Endothelial cell of umbilical vein (primary cell): Measurements from ENCODE around the gene KCNK16. TPM values are rescaled to one million over a fixed set of nuclear protein-coding genes. Genes with fewer than 3 reads are reported as not detected.

Experiments
- BruUV-seq: library from RNA; stranded (reverse); fragments of 400-500 nt; replicated peaks from 2 replicates; lab custom pipeline; 2021; lab: Mats Ljungman, UMichigan
- CTCF ChIA-PET: fragments of 300-600, 350-600 bp; sonication (Branson Sonifier 250); formaldehyde crosslinking; loops from one replicate; lab custom pipeline; 2021; ENCODE audit warnings: antibody characterized with exemption, inconsistent platforms; lab: Charles Lee
- POLR2A ChIA-PET: fragments of 300-600, 350-600 bp; sonication (Branson Sonifier 250); formaldehyde crosslinking; loops from one replicate; lab custom pipeline; 2021; ENCODE audit warnings: antibody characterized with exemption, inconsistent platforms; lab: Charles Lee
- DNase-seq: peaks from one replicate; pipeline ENCODE4 v3.0.0-alpha.2; 2011; ENCODE audit warnings: low read depth, low spot score
- FAIRE-seq: peaks from 2 replicates; lab custom pipeline; 2011; peaks lifted over from hg19 to GRCh38; lab: Jason Lieb, UNC
- H2AFZ ChIP-seq: 2 replicates; pipeline ENCODE4 v1.6.0; 2012; ENCODE audit warnings: low read depth, low read length, control low read depth, inconsistent platforms
- H3K27ac ChIP-seq: 2 replicates; pipeline ENCODE4 v1.5.1; 2011; ENCODE audit warnings: low read depth, mild to moderate bottlenecking, control low read depth, low read length, moderate library complexity; ENCODE audit not compliant: insufficient read depth
- H3K27me3 ChIP-seq, 2 experiments: 2 replicates each; pipeline versions ENCODE4 v1.6.0 to v1.6.1; 2011; ENCODE audit warnings: low read length in 2 of 2, mixed read lengths in 1 of 2; ENCODE audit not compliant: control insufficient read depth in 2 of 2, insufficient read depth in 2 of 2
- H3K36me3 ChIP-seq, 2 experiments: 2 replicates in 1 of 2; 3 replicates in 1 of 2; pipeline ENCODE4 v1.5.1; 2011; ENCODE audit warnings: low read length in 2 of 2, mild to moderate bottlenecking in 1 of 2, moderate library complexity in 1 of 2; ENCODE audit not compliant: control insufficient read depth in 2 of 2, insufficient read depth in 2 of 2; ENCODE audit errors: extremely low read depth in 1 of 2
- H3K4me1 ChIP-seq: 3 replicates; pipeline ENCODE4 v1.5.1; 2011; ENCODE audit warnings: mild to moderate bottlenecking, low read length; ENCODE audit not compliant: control insufficient read depth, insufficient read depth; ENCODE audit errors: extremely low read depth
- H3K4me2 ChIP-seq: 2 replicates; pipeline ENCODE4 v1.6.1; 2011; ENCODE audit warnings: low read length, control low read depth, mixed read lengths; ENCODE audit not compliant: insufficient read depth
- H3K4me3 ChIP-seq, 3 experiments: fragments of 200-600 bp in 1 of 3; sonication (generic), shearing (Covaris generic) in 1 of 3; replicated peaks in 1 of 3; 2 replicates each; pipeline ENCODE4 v1.5.1; 2011 to 2016; ENCODE audit warnings: control low read depth in 3 of 3, low read length in 3 of 3, mild to moderate bottlenecking in 2 of 3, inconsistent platforms in 1 of 3, low read depth in 1 of 3, moderate library complexity in 1 of 3; ENCODE audit not compliant: insufficient read depth in 1 of 3
- H3K79me2 ChIP-seq: 2 replicates; pipeline ENCODE4 v1.6.0; 2012; ENCODE audit warnings: low read length, inconsistent platforms; ENCODE audit not compliant: control insufficient read depth, insufficient read depth
- H3K9ac ChIP-seq: replicated peaks from 2 replicates; pipeline ENCODE3; 2011; ENCODE audit warnings: low read length, control low read depth; ENCODE audit not compliant: insufficient read depth; ENCODE audit errors: extremely low read depth
- H3K9me1 ChIP-seq: replicated peaks from 3 replicates; pipeline ENCODE4 v1.6.0; 2011; ENCODE audit warnings: mild to moderate bottlenecking, low read length; ENCODE audit not compliant: control insufficient read depth, insufficient read depth; ENCODE audit errors: extremely low read depth
- H3K9me3 ChIP-seq: replicated peaks from 2 replicates; pipeline ENCODE4 v1.5.1; 2012; ENCODE audit warnings: low read length, inconsistent platforms; ENCODE audit not compliant: control insufficient read depth, insufficient read depth
- H4K20me1 ChIP-seq: replicated peaks from 2 replicates; pipeline ENCODE3; 2011; ENCODE audit warnings: mild to moderate bottlenecking, low read length; ENCODE audit not compliant: control insufficient read depth, insufficient read depth; ENCODE audit errors: extremely low read depth
- EZH2 ChIP-seq: IDR thresholded peaks from 2 replicates; pipeline ENCODE4 v1.6.1; 2012; ENCODE audit warnings: borderline replicate concordance, low read depth, mild to moderate bottlenecking, moderate library complexity, low read length, inconsistent platforms; ENCODE audit not compliant: severe bottlenecking
- FOS ChIP-seq: IDR thresholded peaks from 2 replicates; pipeline ENCODE4 v1.6.1; 2011; ENCODE audit warnings: mild to moderate bottlenecking, low read length, moderate library complexity, borderline replicate concordance; ENCODE audit not compliant: insufficient read depth
- JUN ChIP-seq: IDR thresholded peaks from 2 replicates; pipeline ENCODE4 v1.6.1; 2011; ENCODE audit warnings: borderline replicate concordance, low read depth; ENCODE audit not compliant: insufficient read length, insufficient read depth
- MAX ChIP-seq: IDR thresholded peaks from 2 replicates; pipeline ENCODE4 v1.6.1; 2011; ENCODE audit not compliant: insufficient read depth, insufficient read length
- POLR2A ChIP-seq: IDR thresholded peaks from 2 replicates; pipeline ENCODE4 v1.6.1; 2012; ENCODE audit warnings: low read depth, mild to moderate bottlenecking, control low read depth, low read length
- POLR2AphosphoS5 ChIP-seq: IDR thresholded peaks from 2 replicates; pipeline ENCODE4 v1.6.1; 2012; ENCODE audit warnings: low read depth, mild to moderate bottlenecking, control low read depth, low read length, moderate library complexity; ENCODE audit not compliant: insufficient read depth
- dilution Hi-C: fragments of 300-500 bp; cut with MboI; formaldehyde crosslinking; loops from one replicate; pipeline ENCODE4 v1.15.0; 2019; ENCODE audit warnings: low sequenced_read_pairs; ENCODE audit not compliant: extremely low pct_ligation_motif_present
- intact Hi-C: fragments of 100-400 bp; cut with micrococcal nuclease; formaldehyde crosslinking; loops from one replicate; pipeline ENCODE4 v1.10.0; 2022
- polyA plus RNA-seq, 4 experiments: library from polyadenylated mRNA; depleted of rRNA in 3 of 4; stranded (reverse) in 3 of 4; unstranded in 1 of 4; fragments of >200 nt; gene quantifications; 2 replicates each; pipeline versions ENCODE4 v1.2.1 to v1.2.3, GENCODE V29; 2011 to 2012; ENCODE audit warnings: missing spikeins in 1 of 4
- total RNA-seq: library from RNA; stranded (reverse); gene quantifications from 2 replicates; pipeline ENCODE4 v1.2.3, GENCODE V29; 2021
- TF ChIP-seq, protein P1 (sequence below), 2 donors: IDR thresholded peaks; 1 replicate in 1 of 2; 2 replicates in 1 of 2; pipeline ENCODE4 v1.5.1; 2011; ENCODE audit warnings: low read length in 2 of 2, mild to moderate bottlenecking in 2 of 2, moderate library complexity in 2 of 2, control low read depth in 1 of 2, inconsistent platforms in 1 of 2, low read depth in 1 of 2; ENCODE audit not compliant: insufficient read depth in 1 of 2; ENCODE audit errors: extremely low read depth in 1 of 2

KCNK16 gene
- total and polyA plus RNA-seq, 2 donors (not counting 3 experiments of a cell fraction or from before 2014, with no cell fraction given): not detected

GRCh38 chr6:39348740-39349139 is 26.2 kb upstream of the KCNK16 start:
- no TSS peak for BruUV-seq
- Histone ChIP-seq H3K27ac (no peak overlapping the region), H3K9ac (no peak overlapping the region), H3K9me1 (no peaks in the 10 kb centered on the region), H4K20me1 (no peaks in the 10 kb centered on the region), H3K4me1 (no peaks in the 10 kb centered on the region), H3K4me3 (no peak overlapping the region), H3K9me3 (no peaks in the 10 kb centered on the region), H3K27me3 (no peaks in the 10 kb centered on the region), H3K4me2 (no peak overlapping the region), H3K79me2 (no peaks in the 10 kb centered on the region), H2AFZ (no peak overlapping the region), H3K36me3 (no peaks in the 10 kb centered on the region)
- intact Hi-C loops (loop anchor here (1.0 to 10.0 kb wide), 3 partner anchors 544 to 1679 kb away; no protein-coding TSS in a partner anchor), dilution Hi-C loops (no loop called here)
- DNase-seq (no peak), FAIRE-seq (no peak)
- TF ChIP-seq JUN (no peak), POLR2A (no peak), MAX (no peak), EZH2 (no peak), FOS (no peak), POLR2AphosphoS5 (no peak)
- TF ChIP-seq, protein P1, sequence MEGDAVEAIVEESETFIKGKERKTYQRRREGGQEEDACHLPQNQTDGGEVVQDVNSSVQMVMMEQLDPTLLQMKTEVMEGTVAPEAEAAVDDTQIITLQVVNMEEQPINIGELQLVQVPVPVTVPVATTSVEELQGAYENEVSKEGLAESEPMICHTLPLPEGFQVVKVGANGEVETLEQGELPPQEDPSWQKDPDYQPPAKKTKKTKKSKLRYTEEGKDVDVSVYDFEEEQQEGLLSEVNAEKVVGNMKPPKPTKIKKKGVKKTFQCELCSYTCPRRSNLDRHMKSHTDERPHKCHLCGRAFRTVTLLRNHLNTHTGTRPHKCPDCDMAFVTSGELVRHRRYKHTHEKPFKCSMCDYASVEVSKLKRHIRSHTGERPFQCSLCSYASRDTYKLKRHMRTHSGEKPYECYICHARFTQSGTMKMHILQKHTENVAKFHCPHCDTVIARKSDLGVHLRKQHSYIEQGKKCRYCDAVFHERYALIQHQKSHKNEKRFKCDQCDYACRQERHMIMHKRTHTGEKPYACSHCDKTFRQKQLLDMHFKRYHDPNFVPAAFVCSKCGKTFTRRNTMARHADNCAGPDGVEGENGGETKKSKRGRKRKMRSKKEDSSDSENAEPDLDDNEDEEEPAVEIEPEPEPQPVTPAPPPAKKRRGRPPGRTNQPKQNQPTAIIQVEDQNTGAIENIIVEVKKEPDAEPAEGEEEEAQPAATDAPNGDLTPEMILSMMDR (IDR thresholded peaks at IDR 0.05; ENCODE audit: extremely low read depth in 1 of 2, insufficient read depth in 1 of 2, low read depth in 1 of 2, low read length in 2 of 2): no peak
- ChIA-PET POLR2A (no interaction called here), CTCF (interaction anchor here (0.8 to 1.6 kb wide), 2 partner anchors 14 to 1679 kb away, joined by 3 to 4 read pairs; no protein-coding TSS in a partner anchor)
